ENCODE data around the gene PPP1R13L.
"Not testable (repeated sequence)": the region's sequence is repeated elsewhere in the genome, so short reads cannot be mapped to it uniquely, and the experiment has no call there.

PPP1R13L gene

GRCh38 chr19:45431008-45431407 lies 26.1 kb upstream of the PPP1R13L start:
- not testable (repeated sequence) for DNase-seq

GRCh38 chr19:45429896-45430295 lies 25.0 kb upstream of the PPP1R13L start:
- DNase-seq: not testable (repeated sequence)

GRCh38 chr19:45428384-45429231 lies 23.7 kb upstream of the PPP1R13L start:
- no peak for DNase-seq

GRCh38 chr19:45424191-45425058 lies 19.6 kb upstream of the PPP1R13L start:
- DNase-seq: no peak

GRCh38 chr19:45423589-45424190 lies 18.8 kb upstream of the PPP1R13L start, which contains the start of gene ERCC1:
ERCC1 (minus strand) TSS chr19:45423917; CDS start chr19:45423374, 543 bp downstream.
- peak; percentile 90 for DNase-seq

GRCh38 chr19:45423033-45423588 lies 18.2 kb upstream of the PPP1R13L start:
- no peak for DNase-seq

GRCh38 chr19:45421947-45422498 lies 17.2 kb upstream of the PPP1R13L start:
- DNase-seq: no peak

GRCh38 chr19:45420871-45421270 lies 16.0 kb upstream of the PPP1R13L start:
- DNase-seq: no peak

GRCh38 chr19:45420356-45420755 lies 15.5 kb upstream of the PPP1R13L start:
- DNase-seq: no peak

- no peak for DNase-seq
These were observed 15.0 kb upstream of the PPP1R13L start for GRCh38 chr19:45419895-45420294.

GRCh38 chr19:45419396-45419795 lies 14.5 kb upstream of the PPP1R13L start:
- DNase-seq: no peak

- DNase-seq: no peak
These were observed 13.9 kb upstream of the PPP1R13L start for GRCh38 chr19:45418802-45419201.

- no peak for DNase-seq
These were observed 12.3 kb upstream of the PPP1R13L start for GRCh38 chr19:45417151-45417550.

- DNase-seq: no peak
These were observed 9.6 kb upstream of the PPP1R13L start for GRCh38 chr19:45414468-45414867.

GRCh38 chr19:45413497-45413896 lies 8.6 kb upstream of the PPP1R13L start:
- DNase-seq: no peak

GRCh38 chr19:45410330-45410729 lies 5.5 kb upstream of the PPP1R13L start:
- not testable (repeated sequence) for DNase-seq

- no peak for DNase-seq
These were observed 4.7 kb upstream of the PPP1R13L start for GRCh38 chr19:45409557-45409920.

GRCh38 chr19:45408830-45409556 lies 4.1 kb upstream of the PPP1R13L start:
- DNase-seq: no peak

GRCh38 chr19:45408121-45408520 lies 3.3 kb upstream of the PPP1R13L start:
- no peak for DNase-seq

GRCh38 chr19:45407585-45407984 lies 2.7 kb upstream of the PPP1R13L start:
- not testable (repeated sequence) for DNase-seq

GRCh38 chr19:45407091-45407375 lies 2.2 kb upstream of the PPP1R13L start:
- no peak for DNase-seq

Measured in NCI-H446 treated with DMSO at 0.1 percent for 48 hours (cell line).